HG03571 (cell line): ENCODE data around the gene CD53.
"Not testable (repeated sequence)": the region's sequence is repeated elsewhere in the genome, so short reads cannot be mapped to it uniquely, and the experiment has no call there.

Source experiments
- ATAC-seq: cut with Tn5 transposase; IDR thresholded peaks from one replicate; pipeline ENCODE4 v1.9.1; 2021; ENCODE audit not compliant: unreplicated experiment

Gene CD53, protein sequence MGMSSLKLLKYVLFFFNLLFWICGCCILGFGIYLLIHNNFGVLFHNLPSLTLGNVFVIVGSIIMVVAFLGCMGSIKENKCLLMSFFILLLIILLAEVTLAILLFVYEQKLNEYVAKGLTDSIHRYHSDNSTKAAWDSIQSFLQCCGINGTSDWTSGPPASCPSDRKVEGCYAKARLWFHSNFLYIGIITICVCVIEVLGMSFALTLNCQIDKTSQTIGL

DNA sequence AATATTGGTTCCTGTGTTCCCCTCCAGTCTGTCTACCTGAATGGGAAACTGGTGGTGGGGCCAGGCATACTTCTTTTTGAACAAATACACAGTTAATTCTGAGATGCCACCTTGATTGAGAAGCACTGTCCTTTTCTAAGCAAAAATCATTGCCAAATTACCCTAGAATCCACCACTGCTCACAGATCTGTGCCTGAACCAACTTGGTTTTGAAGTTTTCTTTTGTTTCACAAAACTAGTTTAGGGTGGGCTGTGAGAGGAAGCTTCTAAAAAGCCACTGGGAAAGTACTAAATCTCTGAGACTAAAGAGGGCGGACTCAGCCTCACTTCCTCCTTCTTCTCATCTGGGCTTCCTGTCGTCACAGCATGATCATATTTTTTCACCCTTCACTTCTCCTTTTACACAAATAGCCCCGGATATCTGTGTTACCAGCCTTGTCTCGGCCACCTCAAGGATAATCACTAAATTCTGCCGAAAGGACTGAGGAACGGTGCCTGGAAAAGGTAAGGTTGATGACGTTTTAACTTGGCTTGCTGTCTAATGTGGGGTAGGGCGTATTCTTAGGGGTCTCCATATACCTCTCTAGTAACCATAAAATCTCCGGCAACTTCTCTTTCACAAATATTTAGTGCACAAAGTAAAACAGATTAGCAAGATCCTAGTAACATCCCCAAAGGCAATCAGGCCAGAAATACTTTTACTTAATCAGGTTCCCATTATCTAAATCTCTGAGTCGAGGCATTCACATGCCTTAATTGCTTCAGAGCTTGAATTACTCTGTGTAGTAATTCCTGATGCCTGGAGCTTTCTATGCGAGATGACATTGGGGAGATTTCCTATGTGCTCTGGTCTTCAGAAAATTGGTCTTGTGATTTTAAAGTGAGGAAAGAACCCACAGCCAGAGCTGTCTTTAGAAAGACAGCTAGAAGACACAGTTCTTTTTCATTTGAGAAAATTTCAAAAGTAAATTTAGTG, at the start of gene CD53:
Gene CD53 (plus strand): TSS at position 404 of the 976 bp plus-strand sequence. CDS start 18,261 bp downstream, outside the sequence.
- ATAC-seq = no peak

DNA sequence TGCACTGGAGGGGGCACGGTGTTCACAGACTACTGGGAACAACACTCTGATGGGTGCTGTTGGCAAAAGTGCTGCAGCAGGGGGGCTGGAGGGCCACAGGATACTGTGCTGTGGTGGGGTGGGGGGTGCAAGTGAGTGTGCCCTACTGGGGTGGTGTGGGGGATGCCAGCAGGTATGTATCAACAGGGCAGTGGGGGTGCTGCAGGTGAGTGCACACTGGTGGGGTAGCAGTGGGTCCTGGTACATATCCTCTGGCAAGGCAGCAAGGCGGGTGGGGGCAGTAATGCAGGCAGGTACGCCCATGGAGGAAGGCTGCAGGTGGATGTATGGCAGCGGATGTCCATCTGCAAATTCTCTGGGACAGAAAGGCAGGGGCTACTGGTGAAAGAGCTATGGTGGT, 48.8 kb upstream of the CD53 start:
- ATAC-seq = no peak

DNA sequence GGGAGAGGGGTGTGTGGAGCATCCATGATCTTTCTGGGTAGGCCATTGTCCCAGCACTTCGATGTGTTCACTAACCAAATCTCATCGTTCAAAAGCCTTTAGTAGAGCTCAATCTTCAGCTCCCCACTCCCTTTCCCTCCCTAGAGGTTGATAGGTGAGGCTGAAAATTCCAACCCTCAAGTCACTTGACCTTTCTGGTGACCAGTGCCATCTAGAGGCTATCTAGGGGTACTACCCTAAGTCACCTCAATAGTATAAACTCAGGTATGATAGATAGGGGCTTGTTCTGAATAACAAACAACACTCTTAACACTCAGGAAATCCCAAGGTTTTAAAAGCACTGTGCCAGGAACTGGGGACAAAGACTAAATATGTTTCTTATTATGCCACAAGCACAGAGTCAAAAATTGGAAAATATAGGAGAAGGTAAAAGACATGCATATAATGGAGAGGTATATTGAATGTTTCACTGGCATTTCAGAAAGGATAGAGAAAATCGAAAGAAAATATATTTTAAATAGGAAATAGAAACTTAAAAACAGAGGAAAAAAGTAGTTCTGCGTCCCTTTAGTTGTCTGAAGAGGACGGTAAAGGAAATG, 42.9 kb upstream of the CD53 start:
- no peak for ATAC-seq

DNA sequence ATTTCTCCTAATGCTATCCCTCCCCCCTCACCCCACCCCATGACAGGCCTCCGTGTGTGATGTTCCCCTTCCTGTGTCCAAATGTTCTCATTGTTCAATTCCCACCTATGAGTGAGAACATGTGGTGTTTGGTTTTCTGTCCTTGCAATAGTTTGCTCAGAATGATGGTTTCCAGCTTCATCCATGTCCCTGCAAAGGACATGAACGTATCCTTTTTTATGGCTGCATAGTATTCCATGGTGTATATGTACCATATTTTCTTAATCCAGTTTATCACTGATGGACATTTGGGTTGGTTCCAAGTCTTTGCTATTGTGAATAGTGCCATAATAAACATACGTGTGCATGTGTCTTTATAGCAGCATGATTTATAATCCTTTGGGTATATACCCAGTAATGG, 39.2 kb upstream of the CD53 start:
- ATAC-seq = not testable (repeated sequence)

DNA sequence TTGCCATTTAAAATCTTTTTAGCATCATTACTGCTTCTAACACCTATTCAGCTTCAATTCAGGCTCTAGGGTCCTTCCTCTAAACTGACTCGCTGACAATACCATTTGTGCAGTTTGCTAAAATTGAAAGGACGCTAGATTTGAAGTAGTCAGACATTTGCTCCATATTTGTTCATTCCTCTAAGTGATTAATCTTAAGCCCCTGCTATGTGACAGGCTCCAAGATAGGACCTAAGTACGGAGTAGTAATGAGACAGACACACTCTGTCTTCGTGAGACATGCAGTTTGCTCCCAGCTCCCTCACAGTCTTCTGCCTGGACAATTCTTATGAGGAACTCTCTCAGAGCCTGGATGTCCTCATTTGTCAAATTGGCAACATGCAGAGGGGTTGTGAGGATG, 26.1 kb upstream of the CD53 start:
- ATAC-seq = no peak

DNA sequence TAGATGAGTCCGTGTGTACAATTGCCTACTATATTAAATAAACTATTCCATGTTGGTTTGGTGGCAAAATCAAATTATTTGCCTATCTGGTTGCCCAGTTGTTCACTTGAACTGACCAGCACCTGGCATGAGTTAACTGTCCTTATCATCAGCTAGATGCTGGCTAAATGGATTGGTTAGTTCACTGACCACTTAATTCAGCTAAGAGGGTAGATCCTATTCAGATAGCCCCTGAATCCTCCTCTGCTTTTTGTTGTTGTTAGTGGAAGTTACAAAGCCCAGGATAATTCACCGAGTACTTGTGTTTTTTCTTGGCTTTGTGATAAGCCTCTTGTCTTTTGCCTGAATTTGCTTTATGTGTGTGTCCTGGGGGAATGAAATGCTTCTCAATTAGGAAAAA, 22.8 kb upstream of the CD53 start:
- no peak for ATAC-seq

DNA sequence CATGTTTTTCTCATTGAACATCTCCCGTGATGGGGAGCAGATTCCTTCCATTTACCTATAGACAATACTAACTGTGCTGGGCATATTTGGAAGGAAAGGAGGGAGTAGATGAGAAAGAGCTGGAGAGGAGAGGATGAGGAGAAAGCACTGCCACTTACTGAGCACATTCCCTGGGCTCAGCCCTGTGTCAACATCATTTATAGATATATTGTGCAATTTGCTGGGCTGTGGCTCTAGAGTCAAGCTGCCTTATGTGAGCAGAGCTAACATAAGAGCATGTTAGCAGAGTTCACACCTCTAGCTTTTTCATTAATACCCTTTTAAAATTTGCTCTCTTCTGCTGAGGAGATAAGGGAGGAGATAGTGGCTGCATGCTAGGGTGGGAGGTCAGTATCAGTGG, 22.3 kb upstream of the CD53 start:
- ATAC-seq = no peak

DNA sequence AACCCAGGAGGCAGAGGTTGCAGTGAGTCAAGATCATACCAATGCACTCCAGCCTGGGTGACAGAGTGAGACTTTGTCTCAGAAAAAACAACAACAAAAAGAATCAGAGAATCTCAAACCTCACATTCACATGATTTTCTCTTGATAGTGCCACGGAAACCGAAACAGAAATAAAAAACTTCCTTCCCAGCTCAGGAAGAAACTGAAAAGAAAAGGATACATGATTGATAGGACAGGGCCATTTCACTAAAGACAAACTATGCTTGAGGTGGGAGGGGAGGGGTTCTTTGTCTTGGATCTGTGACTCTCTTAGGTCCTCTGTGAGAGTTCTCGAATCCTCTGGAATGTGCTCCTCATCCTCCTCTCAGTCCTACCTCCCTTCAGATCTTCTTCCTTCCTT, 19.8 kb upstream of the CD53 start:
- ATAC-seq = no peak

DNA sequence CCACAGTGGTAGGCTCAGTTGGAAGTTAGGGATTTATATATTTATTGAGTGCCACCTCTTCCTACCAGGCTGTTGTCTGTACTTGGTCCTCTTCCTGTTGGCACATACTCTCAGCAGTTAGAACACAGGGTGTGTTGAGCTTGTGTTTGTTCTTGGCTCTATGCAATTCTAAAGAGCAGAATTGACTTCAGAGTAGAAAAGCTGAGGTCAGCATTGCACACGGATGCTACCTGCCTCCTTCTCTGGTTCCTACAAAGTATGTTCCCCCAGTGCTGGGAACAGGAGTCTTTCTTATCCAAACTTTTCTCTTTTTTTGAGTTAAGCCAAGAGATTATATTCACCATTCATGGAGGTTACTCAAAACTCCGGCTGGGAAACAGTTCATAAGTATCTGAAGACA, 16.5 kb upstream of the CD53 start:
- no peak for ATAC-seq

DNA sequence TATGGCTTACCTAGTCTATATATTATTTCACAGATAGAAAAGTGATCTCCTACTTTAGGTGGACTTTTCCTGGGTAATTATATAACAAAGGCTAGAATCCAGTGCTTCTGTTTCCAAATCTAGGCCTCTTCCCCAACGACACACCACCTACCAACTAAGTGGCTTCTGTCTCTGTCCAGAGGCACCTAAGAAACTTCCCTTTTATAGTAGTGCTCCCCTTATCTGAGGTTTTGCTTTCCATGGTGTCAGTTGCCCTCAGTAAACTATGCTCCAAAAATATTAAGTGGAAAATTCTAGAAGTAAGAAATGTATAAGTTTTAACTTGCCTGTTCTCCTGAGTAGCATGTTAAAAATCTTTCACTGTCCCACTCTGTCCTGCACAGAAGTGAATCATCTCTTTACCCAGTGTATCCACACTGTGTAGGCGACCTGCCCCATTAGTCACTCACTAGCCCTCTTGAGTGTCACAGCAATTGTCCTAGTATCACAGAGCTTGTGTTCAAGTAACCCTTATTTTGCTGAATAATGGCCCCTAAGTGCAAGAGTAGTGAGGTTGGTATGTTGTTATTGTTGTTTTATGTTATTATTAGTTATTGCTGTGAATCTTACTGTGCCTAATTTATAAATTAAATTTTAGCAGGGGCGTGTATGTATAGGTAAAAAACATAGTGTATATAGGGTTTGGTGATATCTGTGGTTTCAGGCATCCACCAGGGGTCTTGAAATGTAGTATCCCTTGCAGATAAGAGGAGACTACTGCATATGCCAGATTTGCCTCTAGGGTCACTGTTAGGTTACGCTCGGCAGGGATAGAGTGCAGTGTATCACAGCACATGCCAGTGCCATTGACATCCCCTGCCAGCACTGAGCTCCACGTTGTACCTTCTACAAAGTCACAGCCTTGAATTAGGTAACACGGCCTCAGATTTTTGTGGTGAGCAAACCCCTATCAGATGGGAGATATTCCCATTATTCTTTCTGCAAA, 14.7 kb upstream of the CD53 start:
- ATAC-seq = no peak

DNA sequence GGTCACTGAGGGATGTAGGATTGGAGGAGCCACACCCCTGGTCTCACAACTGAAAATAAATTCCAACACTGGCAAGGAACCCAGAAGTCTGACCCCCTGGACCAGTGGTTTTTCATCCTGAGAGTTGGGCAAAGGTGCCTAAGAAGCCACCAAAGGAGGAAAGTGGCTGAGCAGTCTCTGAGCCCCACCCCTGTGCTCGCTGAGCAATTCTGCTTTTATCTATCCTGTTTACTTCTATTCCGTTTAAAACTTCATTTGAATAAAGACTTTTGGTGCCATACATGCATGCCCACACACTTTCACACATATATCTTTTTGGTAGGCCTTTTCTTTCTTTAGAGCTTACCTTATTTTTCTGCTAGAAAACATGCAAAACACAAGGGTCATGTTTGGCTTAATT, 13.9 kb upstream of the CD53 start:
- ATAC-seq = no peak

DNA sequence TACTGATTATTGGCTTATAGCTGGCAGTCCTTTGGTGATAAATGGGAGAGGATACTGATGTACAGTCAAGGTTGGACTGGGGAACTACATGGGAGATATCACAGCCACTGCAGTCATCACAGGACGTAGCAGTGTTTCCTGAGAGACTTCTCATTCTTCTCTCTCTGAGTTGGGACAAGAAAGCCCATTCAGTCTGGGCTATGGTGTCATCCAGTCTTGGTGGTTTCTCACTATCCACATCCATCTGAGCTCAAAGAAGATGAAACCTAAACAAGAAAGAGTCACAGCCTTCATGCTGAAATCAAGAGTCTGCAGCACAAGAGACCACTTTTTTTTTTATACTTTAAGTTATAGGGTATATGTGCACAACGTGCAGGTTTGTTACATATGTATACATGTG, 12.8 kb upstream of the CD53 start:
- no peak for ATAC-seq

DNA sequence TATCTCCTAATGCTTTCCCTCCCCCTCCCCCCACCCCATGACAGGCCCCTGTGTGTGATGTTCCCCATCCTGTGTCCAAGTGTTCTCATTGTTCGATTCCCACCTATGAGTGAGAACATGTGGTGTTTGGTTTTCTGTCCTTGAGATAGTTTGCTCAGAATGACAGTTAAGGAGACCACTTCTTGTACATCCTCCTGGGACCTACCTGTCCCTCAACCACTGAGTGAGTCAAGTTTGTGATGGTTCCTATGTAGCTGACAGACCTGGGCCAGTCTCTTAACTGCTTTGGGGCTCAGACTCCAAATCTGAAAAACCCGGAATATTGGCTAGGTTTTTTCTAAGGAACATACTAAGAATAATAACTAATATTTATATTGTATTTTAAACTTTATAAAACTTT, 12.3 kb upstream of the CD53 start:
- not testable (repeated sequence) for ATAC-seq

DNA sequence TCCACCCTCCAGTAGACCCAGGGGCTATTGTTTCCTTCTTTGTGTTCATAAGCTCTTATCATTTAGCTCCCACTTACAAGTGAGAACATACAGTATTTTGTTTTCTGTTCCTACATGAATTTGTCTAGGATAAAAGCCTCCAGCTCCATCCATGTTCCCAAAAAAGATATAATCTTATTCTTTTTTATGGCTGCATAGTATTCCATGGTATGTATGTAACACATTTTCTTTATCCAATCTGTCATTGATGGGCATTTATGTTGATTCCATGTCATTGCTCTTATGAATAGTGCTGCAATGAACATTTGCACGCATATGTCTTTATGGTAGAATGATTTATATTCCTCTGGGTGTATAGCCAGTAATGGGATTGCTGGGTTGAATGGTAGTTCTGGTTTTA, 11.0 kb upstream of the CD53 start:
- ATAC-seq = not testable (repeated sequence)

DNA sequence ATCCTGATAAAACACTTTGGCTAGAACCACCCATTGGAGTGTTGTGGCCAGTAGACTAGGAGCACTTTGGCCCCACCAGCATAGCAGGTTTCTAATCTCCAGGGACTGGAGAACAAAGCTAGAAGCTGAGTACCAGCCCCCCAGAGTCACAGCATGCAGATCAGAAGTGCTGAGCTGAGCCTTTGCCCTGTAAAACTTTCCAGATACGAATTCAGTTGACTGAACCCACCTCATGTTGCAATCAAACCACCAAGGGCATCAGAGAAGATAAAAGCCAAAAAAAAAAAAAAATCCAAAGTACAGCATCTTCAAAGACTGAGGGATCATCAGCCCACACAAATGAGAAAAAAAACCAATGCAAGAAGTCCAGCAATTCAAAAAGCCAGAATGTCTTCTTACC, 8.7 kb upstream of the CD53 start:
- ATAC-seq = no peak

DNA sequence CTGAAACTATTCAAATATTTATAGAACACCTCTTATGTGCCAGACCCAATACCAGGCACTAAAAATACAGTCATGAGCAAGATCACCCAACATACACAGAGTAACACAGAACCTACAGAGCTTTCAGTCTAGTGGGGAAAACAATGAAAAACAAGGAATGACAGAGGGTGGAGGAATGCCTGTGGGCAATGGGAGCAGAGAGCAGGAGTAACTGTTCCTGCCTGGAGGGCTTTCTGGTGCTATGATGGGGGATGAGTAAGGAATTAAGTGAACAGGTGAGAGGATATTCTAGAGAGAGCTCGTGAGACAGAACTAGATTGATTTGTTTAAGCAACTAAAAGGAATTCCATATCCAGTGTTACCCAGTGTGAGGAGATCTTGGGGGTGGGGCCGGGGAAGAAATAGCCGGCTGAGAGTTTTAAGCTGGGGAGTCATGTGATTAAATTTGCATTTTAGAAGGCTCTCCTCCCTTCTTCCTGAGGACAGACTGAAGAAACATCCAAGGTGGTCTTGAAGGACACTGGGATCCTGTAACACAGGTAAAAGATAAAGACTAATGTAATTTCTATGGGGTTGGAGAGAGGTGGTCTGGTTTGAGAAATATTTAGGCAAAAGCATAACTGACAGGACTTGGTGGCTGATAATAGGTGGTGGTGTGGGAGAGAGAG, 2.1 kb upstream of the CD53 start:
- no peak for ATAC-seq

DNA sequence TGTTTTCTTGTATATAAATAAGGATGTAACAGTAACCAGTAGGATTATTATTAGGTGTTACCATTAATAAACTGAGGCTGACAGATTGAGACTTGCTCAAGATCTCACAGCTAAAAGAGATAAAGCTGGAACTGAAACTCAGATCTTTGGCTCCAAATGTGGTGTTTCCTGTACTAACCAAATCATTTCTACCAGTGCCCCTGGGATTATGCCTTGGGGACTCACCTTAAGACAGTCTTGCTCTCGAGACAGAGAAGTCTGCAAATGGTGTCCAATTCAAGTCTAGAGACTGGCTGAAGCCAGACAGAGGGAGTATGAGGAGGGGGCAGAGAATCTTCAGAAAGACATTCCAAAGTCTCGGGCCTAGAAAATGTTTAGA, 593 bp upstream of the CD53 start:
- no peak for ATAC-seq

DNA sequence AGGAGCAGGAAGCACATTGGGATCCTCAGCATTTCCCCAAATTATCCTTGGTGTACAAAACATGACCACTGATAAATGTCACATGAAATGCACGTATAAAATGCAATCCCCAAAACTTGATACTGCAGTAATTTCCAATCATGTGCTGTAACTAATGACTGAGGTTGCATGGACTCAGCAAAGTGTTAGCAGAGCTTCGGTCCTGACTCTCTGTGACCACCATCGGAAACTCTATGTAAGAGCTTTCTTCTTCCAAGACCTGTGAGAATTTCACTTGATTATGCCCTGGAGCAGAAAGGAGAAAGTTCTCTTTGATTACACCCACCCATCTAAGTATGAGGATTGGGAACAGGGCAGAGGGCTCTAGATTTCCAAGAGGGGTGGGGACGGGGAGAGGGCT, 908 bp downstream of the CD53 start:
- no peak for ATAC-seq

DNA sequence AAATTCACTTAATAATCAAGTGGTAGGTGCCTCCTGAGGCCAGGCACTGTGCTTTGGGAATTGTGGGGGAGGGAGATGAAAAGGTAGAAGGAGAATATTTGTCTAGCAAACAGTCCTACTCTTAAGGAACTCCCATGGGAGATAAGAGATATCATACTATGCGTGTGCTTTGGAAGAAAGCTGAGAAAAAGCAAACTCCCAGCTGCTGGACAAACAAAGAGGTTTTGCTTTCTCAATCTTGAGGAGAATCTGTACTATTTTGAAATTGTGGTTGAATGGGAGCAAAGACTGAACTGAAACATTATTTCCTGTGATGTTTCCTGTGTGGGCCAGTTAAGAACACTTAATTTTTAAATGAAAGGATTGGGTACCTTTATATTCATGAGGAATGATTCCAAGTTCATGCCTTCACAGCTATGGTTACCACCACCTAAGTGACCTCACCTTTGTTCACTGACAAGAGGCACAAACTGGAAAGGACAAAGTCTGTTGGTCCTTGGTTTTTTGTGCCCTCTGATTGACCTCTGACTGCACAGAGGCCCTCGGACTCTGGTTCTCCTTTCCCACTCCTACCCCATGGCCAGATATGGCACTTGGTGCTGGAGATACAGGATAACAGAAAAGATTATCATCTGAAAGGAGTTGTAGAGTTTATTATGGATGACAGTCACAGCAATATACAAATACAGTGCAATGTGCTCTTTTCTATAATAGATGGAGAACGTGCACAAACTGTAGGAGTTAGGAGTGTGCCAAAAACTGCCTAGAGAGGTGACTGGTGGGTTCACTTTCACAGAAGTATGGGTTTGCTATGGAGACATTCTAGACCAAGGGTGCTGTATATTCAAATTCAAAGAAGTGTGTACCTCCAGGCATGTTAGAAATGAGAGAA, 1.6 kb downstream of the CD53 start:
- peak; percentile 7 for ATAC-seq
